SK-N-SH treated with all-trans-retinoic acid at 6 μM for 48 hours (cell line): Measurements from ENCODE around the gene CTSA.
"Not testable (repeated sequence)": the region's sequence is repeated elsewhere in the genome, so short reads cannot be mapped to it uniquely, and the experiment has no call there.

Experiments used
- ATAC-seq: fragments of 200-7000 bp; cut with Tn5 transposase; 3 replicates; pipeline ENCODE4 v1.9.1; 2020; ENCODE audit warnings: mild to moderate bottlenecking, moderate library complexity
- ARNTL ChIP-seq: fragments of 450-650 bp; formaldehyde crosslinking; IDR thresholded peaks from 2 replicates; pipeline ENCODE4 v1.5.0; 2020; ENCODE audit warnings: low read depth, mild to moderate bottlenecking, moderate library complexity, borderline replicate concordance
- BACH2 ChIP-seq: fragments of 250-450 bp; sonication (Bioruptor Pico); IDR thresholded peaks from 2 replicates; pipeline ENCODE4 v1.9.0; 2021; ENCODE audit warnings: mild to moderate bottlenecking, borderline replicate concordance
- CREB5 ChIP-seq: fragments of 250-450 bp; sonication (Bioruptor Pico); IDR thresholded peaks from 2 replicates; pipeline ENCODE4 v1.5.1; 2020; ENCODE audit warnings: low read depth, mild to moderate bottlenecking, moderate library complexity
- CSRNP3 ChIP-seq: fragments of 250-450 bp; sonication (Bioruptor Pico); IDR thresholded peaks from 2 replicates; pipeline ENCODE4 v1.5.1; 2021; ENCODE audit warnings: mild to moderate bottlenecking, moderate library complexity
- GLIS3 ChIP-seq: fragments of 250-450 bp; sonication (Bioruptor Pico); IDR thresholded peaks from 2 replicates; pipeline ENCODE4 v1.5.0; 2020; ENCODE audit warnings: mild to moderate bottlenecking, moderate library complexity
- ISL1 ChIP-seq: fragments of 250-450 bp; sonication (Bioruptor Pico); IDR thresholded peaks from 2 replicates; pipeline ENCODE4 v2.1.2; 2022; ENCODE audit warnings: mild to moderate bottlenecking, moderate library complexity
- PATZ1 ChIP-seq: fragments of 250-450 bp; sonication (Bioruptor Pico); IDR thresholded peaks from 2 replicates; pipeline ENCODE4 v1.8.0; 2020; ENCODE audit warnings: mild to moderate bottlenecking, moderate library complexity, borderline replicate concordance
- PPARA ChIP-seq: fragments of 250-450 bp; sonication (Bioruptor Pico); IDR thresholded peaks from 2 replicates; pipeline ENCODE4 v1.5.0; 2020; ENCODE audit warnings: mild to moderate bottlenecking, borderline replicate concordance
- RARB ChIP-seq: fragments of 250-450 bp; sonication (Bioruptor Pico); IDR thresholded peaks from 2 replicates; pipeline ENCODE4 v1.8.0; 2021; ENCODE audit warnings: mild to moderate bottlenecking, moderate library complexity
- SNAI2 ChIP-seq: fragments of 250-450 bp; sonication (Bioruptor Pico); IDR thresholded peaks from 2 replicates; pipeline ENCODE4 v1.5.0; 2020; ENCODE audit warnings: mild to moderate bottlenecking, moderate library complexity
- TCF4 ChIP-seq: fragments of 250-450 bp; sonication (Bioruptor Pico); IDR thresholded peaks from 2 replicates; pipeline ENCODE4 v1.8.0; 2021; ENCODE audit warnings: mild to moderate bottlenecking, moderate library complexity, borderline replicate concordance
- TOX ChIP-seq: fragments of 250-450 bp; sonication (Bioruptor Pico); IDR thresholded peaks from 2 replicates; pipeline ENCODE4 v1.8.0; 2021; ENCODE audit warnings: mild to moderate bottlenecking, moderate library complexity, borderline replicate concordance
- TSHZ2 ChIP-seq: fragments of 250-450 bp; sonication (Bioruptor Pico); IDR thresholded peaks from 2 replicates; pipeline ENCODE4 v1.5.0; 2020; ENCODE audit warnings: mild to moderate bottlenecking, moderate library complexity
- ZC3H10 ChIP-seq: fragments of 250-450 bp; sonication (Bioruptor Pico); IDR thresholded peaks from 2 replicates; pipeline ENCODE4 v1.5.1; 2021; ENCODE audit warnings: mild to moderate bottlenecking, moderate library complexity
- ZFP3 ChIP-seq: fragments of 250-450 bp; sonication (Bioruptor Pico); IDR thresholded peaks from 2 replicates; pipeline ENCODE4 v1.5.0; 2020; ENCODE audit warnings: mild to moderate bottlenecking, moderate library complexity
- ZFP30 ChIP-seq: fragments of 450-650 bp; formaldehyde crosslinking; IDR thresholded peaks from 2 replicates; pipeline ENCODE4 v1.5.0; 2022; ENCODE audit warnings: mild to moderate bottlenecking, moderate library complexity
- ZNF565 ChIP-seq: fragments of 450-650 bp; formaldehyde crosslinking; conservative IDR thresholded peaks from 2 replicates; pipeline ENCODE4 v1.5.0; 2020; ENCODE audit warnings: low read depth, mild to moderate bottlenecking, moderate library complexity
- ZNF70 ChIP-seq: fragments of 450-650 bp; formaldehyde crosslinking; IDR thresholded peaks from 2 replicates; pipeline ENCODE4 v1.5.0; 2020; ENCODE audit warnings: mild to moderate bottlenecking, moderate library complexity
- ZNF8 ChIP-seq: fragments of 450-650 bp; formaldehyde crosslinking; IDR thresholded peaks from 2 replicates; pipeline ENCODE4 v1.5.0; 2020; ENCODE audit warnings: mild to moderate bottlenecking, moderate library complexity

The CTSA gene

GRCh38 chr20:45867136-45867818, 23.9 kb upstream of the CTSA start:
- TF ChIP-seq ZNF8 (CRISPR knock-in tag): no peak
- peak; percentile 37 for ATAC-seq

- ATAC-seq: peak; percentile 84
- no peak for TF ChIP-seq ARNTL
- peak; percentile 80 for TF ChIP-seq ISL1 (CRISPR knock-in tag)
Measured at GRCh38 chr20:45867819-45868176, 23.3 kb upstream of the CTSA start.

GRCh38 chr20:45872626-45873025, 18.5 kb upstream of the CTSA start:
- no peak for TF ChIP-seq TSHZ2 (CRISPR knock-in tag)
- no peak for TF ChIP-seq PPARA (CRISPR knock-in tag)
- no peak for ATAC-seq

GRCh38 chr20:45873409-45874103, 17.6 kb upstream of the CTSA start:
- TF ChIP-seq ZFP3 (CRISPR knock-in tag) (no peak), TOX (CRISPR knock-in tag) (no peak), ISL1 (CRISPR knock-in tag) (no peak), TCF4 (no peak), ZNF565 (CRISPR knock-in tag) (no peak), BACH2 (no peak), TSHZ2 (CRISPR knock-in tag) (no peak), SNAI2 (CRISPR knock-in tag) (no peak), GLIS3 (no peak), CREB5 (no peak), ZNF70 (no peak), ZC3H10 (CRISPR knock-in tag) (no peak), CSRNP3 (no peak)
- no peak for ATAC-seq

GRCh38 chr20:45874104-45874481, 17.0 kb upstream of the CTSA start:
- ATAC-seq: not testable (repeated sequence)

- ATAC-seq: no peak
- TF ChIP-seq ZFP30 (CRISPR knock-in tag) (no peak), RARB (CRISPR knock-in tag) (no peak), GLIS3 (no peak), ZFP3 (CRISPR knock-in tag) (no peak), ZNF565 (CRISPR knock-in tag) (no peak), ARNTL (no peak), PATZ1 (no peak)
Measured at GRCh38 chr20:45874576-45874975, 16.6 kb upstream of the CTSA start.
